ENCODE results near the gene IMPDH2. TPM values are rescaled to one million over a fixed set of nuclear protein-coding genes. Genes with fewer than 3 reads are reported as not detected.
A peak's percentile ranks its signal among the peaks of the same experiment; 100 is the strongest.

IMPDH2 gene
- total and polyA plus RNA-seq, 4 experiments from 2014 or later, result 82.9 to 89.6 (median 87.5) TPM

DNA sequence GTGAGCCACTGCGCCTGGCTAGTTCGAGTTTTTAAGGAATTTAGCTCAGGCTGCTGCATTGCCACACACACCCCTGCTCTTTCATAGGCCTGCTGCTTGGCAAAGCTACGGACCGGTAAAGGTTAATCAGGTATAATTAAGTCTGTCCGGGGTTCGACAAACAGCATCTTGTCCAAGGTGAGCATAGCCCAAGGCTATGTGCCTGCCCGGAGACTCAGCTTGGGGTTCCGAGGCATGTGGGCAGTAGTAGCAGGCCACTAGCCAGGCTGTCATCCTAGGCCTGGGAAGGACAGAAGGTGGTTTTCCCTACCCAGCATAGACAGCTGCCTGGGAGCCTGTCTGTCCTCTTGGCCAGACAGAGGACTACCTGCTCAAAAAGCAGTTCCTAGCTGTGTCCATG is 32.6 kb downstream of the IMPDH2 start:
- H3K36me3 Mint-ChIP-seq, result peaks cover 3 to 24% of the 10 kb centered on the region in 2 donors
- H3K27ac Mint-ChIP-seq, result no peak overlapping the region
- ChIA-PET POLR2A (ENCODE audit: partially characterized antibody) (interaction anchor here (1.1 to 15.0 kb wide), 4 partner anchors 9 to 97 kb away, joined by 3 to 377 read pairs (median 9); partner anchors contain the start of genes DALRD3, IMPDH2, NDUFAF3 and QRICH1), CTCF (ENCODE audit: partially characterized antibody) (interaction anchor here (0.7 to 4.1 kb wide), 4 partner anchors 9 to 209 kb away, joined by 3 to 14 read pairs (median 10); partner anchors contain the start of genes NDUFAF3 and WDR6)
- H3K9me3 Mint-ChIP-seq, result peaks cover 0 to 2% (median 0%) of the 10 kb centered on the region in 8 donors
- no peak overlapping the region for H3K27ac ChIP-seq (ENCODE audit: low read depth, low read length)
- peaks cover 16% of the 10 kb centered on the region for H3K4me1 ChIP-seq (ENCODE audit: insufficient read depth, low read length)
- DNase-seq, result no peak
- peaks cover 11 to 29% (median 20%) of the 10 kb centered on the region in 4 donors for H3K4me1 Mint-ChIP-seq
- no peak overlapping the region for H3K4me3 ChIP-seq (ENCODE audit: low read length in 2 of 2)
- H3K4me3 Mint-ChIP-seq, result no peak overlapping the region
- H3K27me3 Mint-ChIP-seq, result no peaks in the 10 kb centered on the region
- H3K36me3 ChIP-seq (ENCODE audit: insufficient read depth, low read length), result peaks cover 4% of the 10 kb centered on the region
- H3K27me3 ChIP-seq (ENCODE audit: insufficient read depth, low read length), result no peaks in the 10 kb centered on the region
- no peaks in the 10 kb centered on the region for H3K9me3 ChIP-seq (ENCODE audit: control insufficient read depth in 1 of 2, low read length in 2 of 2)
- intact Hi-C loops (cut with micrococcal nuclease), result no loop called here

DNA sequence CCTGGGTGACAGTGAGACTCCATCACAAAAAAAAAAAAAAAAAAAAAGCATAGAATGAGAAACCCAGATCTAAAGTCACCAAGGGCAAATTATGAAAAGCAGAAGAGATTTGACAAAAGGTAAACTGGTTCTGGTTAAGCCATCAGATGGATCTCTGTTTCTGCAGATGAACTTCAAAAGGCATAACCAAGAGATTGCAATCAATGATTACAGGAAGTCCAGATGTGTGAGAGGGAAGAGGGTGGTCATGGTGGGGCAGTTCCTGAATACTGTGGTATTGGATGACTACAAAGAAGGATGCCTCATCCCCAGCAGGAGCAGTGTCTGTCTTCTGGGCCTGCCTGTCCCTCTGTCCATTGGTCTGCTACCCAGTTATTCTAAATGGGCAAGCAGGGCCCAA is 35.4 kb downstream of the IMPDH2 start:
- POLR2A ChIA-PET (ENCODE audit: partially characterized antibody), result interaction anchor here (9.2 to 15.0 kb wide), 2 partner anchors 13 to 27 kb away, joined by 191 to 377 read pairs; partner anchors contain the start of genes DALRD3, IMPDH2, NDUFAF3 and WDR6
- Mint-ChIP-seq H3K4me1 (peaks cover 24 to 52% (median 37%) of the 10 kb centered on the region in 4 donors), H3K4me3 (no peak overlapping the region), H3K36me3 (peaks cover 3 to 29% of the 10 kb centered on the region in 2 donors), H3K27ac (peak overlapping the region in 2 of 7 donors; percentile 44 to 60), H3K27me3 (no peaks in the 10 kb centered on the region), H3K9me3 (peaks cover 0 to 2% (median 0%) of the 10 kb centered on the region in 8 donors)
- Histone ChIP-seq H3K4me1 (ENCODE audit: insufficient read depth, low read length) (peaks cover 34% of the 10 kb centered on the region), H3K27ac (ENCODE audit: low read depth, low read length) (no peak overlapping the region), H3K9me3 (ENCODE audit: control insufficient read depth in 1 of 2, low read length in 2 of 2) (no peaks in the 10 kb centered on the region), H3K4me3 (ENCODE audit: low read length in 2 of 2) (no peak overlapping the region), H3K27me3 (ENCODE audit: insufficient read depth, low read length) (no peaks in the 10 kb centered on the region), H3K36me3 (ENCODE audit: insufficient read depth, low read length) (peaks cover 4% of the 10 kb centered on the region)
- CTCF ChIA-PET (ENCODE audit: partially characterized antibody), result interaction anchor here (3.7 kb wide), 1 partner anchor 14 kb away, joined by 13 read pairs; the partner anchor contains the start of gene WDR6
- no peak for DNase-seq
- intact Hi-C loops (cut with micrococcal nuclease), result no loop called here

DNA sequence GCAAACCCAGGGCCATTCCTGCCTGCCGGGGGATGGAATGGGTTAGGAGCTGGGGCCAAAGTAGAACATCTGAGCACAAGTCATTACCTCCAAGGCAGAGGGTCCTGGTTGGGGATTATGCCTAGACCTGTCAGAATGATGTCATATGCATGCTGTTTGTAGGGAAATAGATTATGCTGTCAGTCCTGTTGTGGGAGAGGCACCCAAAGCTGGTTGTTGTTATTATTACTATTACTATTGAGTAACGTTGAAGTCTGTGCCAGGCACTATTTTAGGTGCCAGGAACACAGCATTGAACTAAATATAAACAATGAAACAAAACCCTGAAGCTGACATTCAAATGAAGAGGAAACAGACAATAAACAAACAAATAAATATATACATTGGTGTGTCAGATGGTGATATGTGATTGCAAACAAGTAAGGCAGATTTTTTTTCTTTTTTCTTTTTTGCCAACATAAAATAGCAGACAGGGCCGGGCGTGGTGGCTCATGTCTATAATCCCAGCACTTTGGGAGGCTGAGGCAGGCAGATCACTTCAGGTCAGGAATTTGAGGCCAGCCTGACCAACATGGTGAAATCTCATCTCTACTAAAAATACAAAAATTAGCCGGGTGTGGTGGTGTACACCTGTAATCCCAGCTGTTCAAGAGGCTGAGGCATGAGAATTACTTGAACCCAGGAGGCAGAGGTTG is 37.2 kb downstream of the IMPDH2 start:
- H3K36me3 ChIP-seq (ENCODE audit: insufficient read depth, low read length), result peaks cover 2% of the 10 kb centered on the region
- DNase-seq, result no peak
- no peak overlapping the region for H3K4me3 ChIP-seq (ENCODE audit: low read length in 2 of 2)
- peaks cover 29 to 60% (median 44%) of the 10 kb centered on the region in 4 donors for H3K4me1 Mint-ChIP-seq
- POLR2A ChIA-PET (ENCODE audit: partially characterized antibody), result interaction anchor here (0.9 to 15.0 kb wide), 6 partner anchors 7 to 129 kb away, joined by 3 to 377 read pairs (median 9); partner anchors contain the start of genes DALRD3, IMPDH2, NDUFAF3 and QRICH1
- no peaks in the 10 kb centered on the region for H3K27me3 Mint-ChIP-seq
- H3K9me3 ChIP-seq (ENCODE audit: control insufficient read depth in 1 of 2, low read length in 2 of 2), result no peaks in the 10 kb centered on the region
- H3K9me3 Mint-ChIP-seq, result peaks cover 0 to 2% (median 0%) of the 10 kb centered on the region in 8 donors
- peaks cover 45% of the 10 kb centered on the region for H3K4me1 ChIP-seq (ENCODE audit: insufficient read depth, low read length)
- intact Hi-C loops (cut with micrococcal nuclease), result no loop called here
- H3K36me3 Mint-ChIP-seq, result peaks cover 3 to 31% of the 10 kb centered on the region in 2 donors
- CTCF ChIA-PET (ENCODE audit: partially characterized antibody), result interaction anchor here (0.8 to 9.0 kb wide), 7 partner anchors 9 to 232 kb away, joined by 3 to 216 read pairs (median 6); partner anchors contain the start of genes DALRD3, NDUFAF3, QRICH1 and WDR6
- peak overlapping the region; percentile 68 to 94 (median 82) for H3K27ac Mint-ChIP-seq
- H3K27ac ChIP-seq (ENCODE audit: low read depth, low read length), result peak overlapping the region; percentile 65
- peak overlapping the region; percentile 62 to 95 (median 85) for H3K4me3 Mint-ChIP-seq
- no peaks in the 10 kb centered on the region for H3K27me3 ChIP-seq (ENCODE audit: insufficient read depth, low read length)

DNA sequence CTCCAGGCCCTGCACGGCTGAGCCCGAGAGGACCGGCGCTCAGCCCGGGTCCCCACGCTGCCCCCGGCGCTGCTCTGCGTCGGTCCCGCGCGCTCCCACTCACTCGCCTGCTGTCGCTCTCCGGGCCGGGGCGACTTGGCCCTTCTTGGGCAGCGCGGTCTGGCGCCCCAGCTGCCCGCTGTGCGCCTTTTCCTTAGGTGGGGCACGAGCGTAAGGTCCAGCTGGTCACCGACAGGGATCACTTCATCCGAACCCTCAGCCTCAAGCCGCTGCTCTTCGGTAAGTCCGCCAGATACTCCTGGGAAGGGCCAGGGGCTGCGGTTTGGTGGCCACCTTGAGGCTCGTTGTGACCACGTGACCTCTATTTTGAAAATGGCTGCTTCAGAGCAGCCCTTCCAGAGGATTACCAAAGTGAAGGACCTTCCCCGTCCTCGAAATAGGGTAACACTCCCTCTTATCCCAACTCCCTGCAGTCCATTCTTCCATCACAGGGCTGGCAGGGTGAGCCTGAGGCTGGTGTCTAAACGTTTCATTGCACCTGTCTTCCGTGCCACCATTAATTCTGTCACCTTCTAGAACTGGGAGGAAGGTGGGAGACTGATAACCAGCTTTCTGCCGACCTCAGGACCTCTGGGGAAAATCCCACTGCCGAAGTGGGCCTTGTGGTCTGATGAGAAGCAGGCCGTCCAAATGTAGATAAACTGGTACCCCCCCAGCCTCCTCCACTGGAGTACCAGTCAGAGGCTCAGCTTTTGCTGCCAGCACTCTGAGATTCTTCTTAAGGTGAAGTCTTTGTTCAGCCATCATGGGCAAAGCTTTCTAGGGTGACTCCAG is 38.3 kb downstream of the IMPDH2 start:
- Histone ChIP-seq H3K36me3 (ENCODE audit: insufficient read depth, low read length) (no peaks in the 10 kb centered on the region), H3K27me3 (ENCODE audit: insufficient read depth, low read length) (no peaks in the 10 kb centered on the region), H3K27ac (ENCODE audit: low read depth, low read length) (peak overlapping the region; percentile 65), H3K4me3 (ENCODE audit: low read length in 2 of 2) (peak overlapping the region; percentile 63 to 86), H3K9me3 (ENCODE audit: control insufficient read depth in 1 of 2, low read length in 2 of 2) (no peaks in the 10 kb centered on the region), H3K4me1 (ENCODE audit: insufficient read depth, low read length) (peaks cover 45% of the 10 kb centered on the region)
- intact Hi-C loops (cut with micrococcal nuclease), result loop anchor here (1.0 kb wide), 2 partner anchors 16 to 30 kb away; partner anchors contain the start of gene WDR6
- H3K4me1 Mint-ChIP-seq, result peaks cover 29 to 60% (median 44%) of the 10 kb centered on the region in 4 donors
- peaks cover 0 to 2% (median 0%) of the 10 kb centered on the region in 8 donors for H3K9me3 Mint-ChIP-seq
- DNase-seq, result peak in 4 of 5 donors; percentile 24 to 58 (median 26)
- POLR2A ChIA-PET (ENCODE audit: partially characterized antibody), result interaction anchor here (0.5 to 15.0 kb wide), 8 partner anchors 9 to 305 kb away, joined by 3 to 377 read pairs (median 6); partner anchors contain the start of genes DALRD3, IMPDH2, IP6K2 and NCKIPSD
- H3K27me3 Mint-ChIP-seq, result no peaks in the 10 kb centered on the region
- H3K4me3 Mint-ChIP-seq, result peak overlapping the region; percentile 92 to 95 (median 94)
- CTCF ChIA-PET (ENCODE audit: partially characterized antibody), result interaction anchor here (0.8 to 9.0 kb wide), 11 partner anchors 11 to 230 kb away, joined by 3 to 216 read pairs (median 6); partner anchors contain the start of genes DALRD3, IMPDH2, NDUFAF3 and QRICH1
- peaks cover 3 to 34% of the 10 kb centered on the region in 2 donors for H3K36me3 Mint-ChIP-seq
- H3K27ac Mint-ChIP-seq, result peak overlapping the region; percentile 85 to 96 (median 93)

DNA sequence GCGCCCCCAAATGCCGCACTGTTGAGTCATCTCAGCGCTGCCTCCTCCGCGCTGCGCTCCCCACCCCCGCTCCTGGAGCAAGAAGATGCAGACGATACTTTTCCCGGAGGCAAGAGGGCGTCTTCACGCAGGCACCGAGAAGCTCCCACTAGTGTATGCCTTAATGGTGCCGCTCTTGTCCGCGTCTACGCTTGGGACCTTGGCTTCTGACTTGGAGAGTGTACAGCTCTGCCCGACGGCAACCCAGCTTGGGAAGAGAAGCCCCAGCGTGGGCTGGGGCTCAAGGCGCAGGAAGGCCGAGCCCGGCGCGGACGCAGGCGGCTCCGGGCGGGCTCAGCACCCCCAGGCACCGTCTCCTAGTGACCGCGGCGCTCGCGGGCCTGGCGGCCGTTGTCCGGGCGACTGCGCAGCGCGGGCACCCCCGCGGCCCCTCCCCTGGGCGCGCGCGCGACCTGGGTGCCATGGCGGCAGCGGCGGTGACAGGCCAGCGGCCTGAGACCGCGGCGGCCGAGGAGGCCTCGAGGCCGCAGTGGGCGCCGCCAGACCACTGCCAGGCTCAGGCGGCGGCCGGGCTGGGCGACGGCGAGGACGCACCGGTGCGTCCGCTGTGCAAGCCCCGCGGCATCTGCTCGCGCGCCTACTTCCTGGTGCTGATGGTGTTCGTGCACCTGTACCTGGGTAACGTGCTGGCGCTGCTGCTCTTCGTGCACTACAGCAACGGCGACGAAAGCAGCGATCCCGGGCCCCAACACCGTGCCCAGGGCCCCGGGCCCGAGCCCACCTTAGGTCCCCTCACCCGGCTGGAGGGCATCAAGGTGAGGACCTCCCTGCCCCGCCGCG is 39.2 kb downstream of the IMPDH2 start, which contains the start of gene P4HTM:
Gene P4HTM, plus strand, starts transcription at position 446 of the 840 bp plus-strand sequence. Its CDS starts 16 bp downstream, at position 462.
- H3K27me3 Mint-ChIP-seq, result no peaks in the 10 kb centered on the region
- Histone ChIP-seq H3K27ac (ENCODE audit: low read depth, low read length) (peak within 1 kb of the TSS; percentile 65), H3K4me1 (ENCODE audit: insufficient read depth, low read length) (peaks cover 45% of the 10 kb centered on the region), H3K36me3 (ENCODE audit: insufficient read depth, low read length) (peaks cover under 1% of the 10 kb centered on the region), H3K4me3 (ENCODE audit: low read length in 2 of 2) (peak within 1 kb of the TSS; percentile 76 to 86), H3K9me3 (ENCODE audit: control insufficient read depth in 1 of 2, low read length in 2 of 2) (no peaks in the 10 kb centered on the region), H3K27me3 (ENCODE audit: insufficient read depth, low read length) (no peaks in the 10 kb centered on the region)
- peak; percentile 46 to 84 (median 54) for DNase-seq
- H3K27ac Mint-ChIP-seq, result peak within 1 kb of the TSS; percentile 90 to 96 (median 93)
- peaks cover 30 to 57% (median 43%) of the 10 kb centered on the region in 4 donors for H3K4me1 Mint-ChIP-seq
- H3K4me3 Mint-ChIP-seq, result peak within 1 kb of the TSS; percentile 94 to 97 (median 94)
- intact Hi-C loops (cut with micrococcal nuclease), result loop anchor here (1.0 kb wide), 2 partner anchors 17 to 31 kb away; partner anchors contain the start of gene WDR6
- H3K36me3 Mint-ChIP-seq, result peaks cover 2 to 36% of the 10 kb centered on the region in 2 donors
- ChIA-PET CTCF (ENCODE audit: partially characterized antibody) (interaction anchor here (0.6 to 9.0 kb wide), 13 partner anchors 15 to 481 kb away, joined by 3 to 216 read pairs (median 6); partner anchors contain the start of genes DALRD3, IMPDH2, NDUFAF3 and QRICH1), POLR2A (ENCODE audit: partially characterized antibody) (interaction anchor here (0.6 to 15.0 kb wide), 19 partner anchors 8 to 454 kb away, joined by 3 to 377 read pairs (median 5); partner anchors contain the start of genes ARIH2, CCDC71, DALRD3 and IMPDH2)
- no peaks in the 10 kb centered on the region for H3K9me3 Mint-ChIP-seq
